NT2/D1 (cell line): ENCODE data around the gene STARD9.

ENCODE experiments used
- YY1 ChIP-seq: IDR thresholded peaks from 2 replicates; pipeline ENCODE4 v1.6.1; 2011; ENCODE audit not compliant: insufficient read length, insufficient read depth
- ZNF274 ChIP-seq: IDR thresholded peaks from 2 replicates; pipeline ENCODE4 v1.6.1; 2011; ENCODE audit warnings: mild to moderate bottlenecking, low read depth, low read length

DNA sequence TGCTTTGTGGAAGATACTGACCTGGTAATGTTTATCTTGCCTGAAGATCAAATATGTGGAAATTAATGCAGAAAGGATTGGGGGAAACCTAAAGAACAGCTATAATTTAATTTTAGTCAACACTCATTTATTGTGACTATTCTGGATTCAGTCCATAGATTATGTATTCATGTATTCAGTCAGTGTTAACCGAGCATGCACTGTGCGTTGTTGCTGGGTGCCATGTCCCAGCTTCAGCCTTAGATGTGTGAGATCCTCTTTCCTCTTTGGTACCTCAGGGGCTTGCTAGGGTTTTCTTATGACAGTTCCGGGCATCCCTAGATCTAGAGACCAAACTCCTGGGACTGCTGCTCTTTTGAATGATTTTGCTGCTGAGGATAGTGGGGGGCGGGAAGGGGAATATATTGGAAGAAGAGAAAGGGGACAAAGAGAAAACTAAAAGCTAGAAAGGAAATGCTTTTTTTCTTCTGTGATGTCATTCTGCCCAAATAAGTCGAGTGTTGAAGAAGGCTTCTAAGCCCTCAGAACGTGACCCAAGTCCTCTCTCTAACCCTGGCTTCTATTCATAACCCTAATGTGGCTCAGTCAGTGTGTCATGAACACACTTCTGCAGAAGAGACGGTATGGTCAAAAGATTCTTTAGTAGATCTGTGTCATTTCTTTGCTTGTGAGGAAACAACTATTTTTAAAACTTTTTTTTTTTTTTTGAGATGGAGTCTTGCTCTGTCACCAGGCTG lies 33.5 kb downstream of the STARD9 start:
- TF ChIP-seq ZNF274 (no peak), YY1 (no peak)
